Activated naive CD8-positive, alpha-beta T cell treated with anti-CD3 and anti-CD28 coated beads, Interleukin-2, amount 50 U/mL, for 16 hours (primary cell): ENCODE data around the gene DHRS11.
"Not testable (repeated sequence)": the region's sequence is repeated elsewhere in the genome, so short reads cannot be mapped to it uniquely, and the experiment has no call there.

Experiments used
- DNase-seq: peaks from one replicate; pipeline ENCODE4 v3.0.0-alpha.2; 2020; ENCODE audit warnings: low read depth, low spot score

The DHRS11 gene

DNA sequence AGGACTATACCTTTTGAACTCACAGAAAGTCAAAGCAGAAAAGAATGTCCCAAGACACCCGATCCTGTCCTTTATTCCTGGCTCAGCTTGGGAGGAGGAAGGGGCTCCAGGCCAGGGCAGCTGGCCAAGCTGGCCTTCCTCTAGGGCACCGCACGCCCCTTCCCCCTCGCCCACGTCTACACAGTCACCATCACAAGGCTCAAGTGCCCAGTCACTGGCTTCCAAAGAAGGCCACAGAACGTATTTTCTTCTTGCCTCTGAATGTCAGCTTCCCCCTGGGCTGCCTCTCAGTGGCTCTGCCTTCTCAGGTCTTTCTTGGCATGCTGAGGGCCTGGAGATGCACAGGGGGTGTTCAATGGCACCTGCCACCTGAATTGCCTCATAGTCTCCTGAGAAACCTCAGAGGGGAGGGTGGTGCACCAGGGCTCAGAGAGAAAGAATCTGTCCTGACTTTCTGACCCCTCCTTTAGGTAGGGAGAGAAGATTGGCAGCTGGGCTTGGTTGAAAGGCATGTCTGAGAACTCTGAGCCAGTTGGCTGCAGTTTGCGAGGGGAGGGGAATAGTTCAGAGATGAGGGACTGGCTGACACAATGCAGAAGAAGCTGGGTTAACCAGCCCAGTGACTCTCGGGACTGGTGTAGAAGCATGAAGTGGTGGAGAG lies 2.1 kb downstream of the DHRS11 start:
- no peak for DNase-seq

DNA sequence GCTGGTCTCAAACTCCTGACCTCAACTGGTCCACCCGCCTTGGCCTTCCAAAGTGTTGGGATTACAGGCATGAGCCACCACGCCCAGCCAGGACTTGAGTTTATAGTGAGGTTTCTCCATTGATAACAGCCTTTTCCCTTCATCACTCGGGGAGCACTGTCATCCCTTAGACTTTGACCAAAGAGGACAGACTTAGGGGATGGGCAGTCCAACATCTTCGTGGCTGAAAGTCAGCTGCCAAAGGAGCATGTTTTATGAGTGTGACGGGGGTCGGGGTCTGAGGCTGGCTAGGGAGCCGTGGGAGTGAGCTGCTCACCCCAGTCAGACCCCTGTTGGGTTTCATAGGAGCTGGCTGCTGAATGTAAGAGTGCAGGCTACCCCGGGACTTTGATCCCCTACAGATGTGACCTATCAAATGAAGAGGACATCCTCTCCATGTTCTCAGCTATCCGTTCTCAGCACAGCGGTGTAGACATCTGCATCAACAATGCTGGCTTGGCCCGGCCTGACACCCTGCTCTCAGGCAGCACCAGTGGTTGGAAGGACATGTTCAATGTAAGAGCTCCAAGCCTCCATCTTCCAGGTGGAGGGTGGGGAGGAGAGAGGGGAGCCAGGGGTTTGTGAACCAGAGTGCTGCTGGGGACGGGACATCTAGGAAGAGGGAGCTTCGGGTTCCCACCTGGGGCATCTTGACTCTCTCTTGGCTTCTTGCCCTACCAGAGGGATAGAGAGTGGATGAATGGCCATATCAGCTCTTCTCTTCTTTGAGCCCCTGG lies 3.1 kb downstream of the DHRS11 start:
- DNase-seq, result no peak

DNA sequence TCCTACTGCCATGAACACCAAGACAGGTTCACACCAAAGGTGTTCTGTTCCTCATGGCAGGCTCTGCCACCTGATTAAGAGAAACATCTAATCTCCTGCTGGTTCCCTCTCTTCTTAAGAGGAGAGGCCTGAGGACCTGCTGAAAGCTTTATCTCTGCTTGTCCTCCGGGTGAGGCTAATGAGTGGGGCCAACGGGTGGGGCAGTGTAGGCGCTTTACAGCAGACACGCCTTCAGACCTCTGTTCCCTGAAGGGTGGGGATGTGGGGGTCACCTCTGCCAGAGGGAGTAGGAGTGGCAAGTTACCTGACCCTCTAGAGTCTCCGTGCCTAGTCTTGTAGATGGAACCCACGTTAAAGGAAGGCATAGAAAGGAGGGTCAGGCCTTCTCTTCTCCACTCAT lies 5.5 kb downstream of the DHRS11 start:
- no peak for DNase-seq

DNA sequence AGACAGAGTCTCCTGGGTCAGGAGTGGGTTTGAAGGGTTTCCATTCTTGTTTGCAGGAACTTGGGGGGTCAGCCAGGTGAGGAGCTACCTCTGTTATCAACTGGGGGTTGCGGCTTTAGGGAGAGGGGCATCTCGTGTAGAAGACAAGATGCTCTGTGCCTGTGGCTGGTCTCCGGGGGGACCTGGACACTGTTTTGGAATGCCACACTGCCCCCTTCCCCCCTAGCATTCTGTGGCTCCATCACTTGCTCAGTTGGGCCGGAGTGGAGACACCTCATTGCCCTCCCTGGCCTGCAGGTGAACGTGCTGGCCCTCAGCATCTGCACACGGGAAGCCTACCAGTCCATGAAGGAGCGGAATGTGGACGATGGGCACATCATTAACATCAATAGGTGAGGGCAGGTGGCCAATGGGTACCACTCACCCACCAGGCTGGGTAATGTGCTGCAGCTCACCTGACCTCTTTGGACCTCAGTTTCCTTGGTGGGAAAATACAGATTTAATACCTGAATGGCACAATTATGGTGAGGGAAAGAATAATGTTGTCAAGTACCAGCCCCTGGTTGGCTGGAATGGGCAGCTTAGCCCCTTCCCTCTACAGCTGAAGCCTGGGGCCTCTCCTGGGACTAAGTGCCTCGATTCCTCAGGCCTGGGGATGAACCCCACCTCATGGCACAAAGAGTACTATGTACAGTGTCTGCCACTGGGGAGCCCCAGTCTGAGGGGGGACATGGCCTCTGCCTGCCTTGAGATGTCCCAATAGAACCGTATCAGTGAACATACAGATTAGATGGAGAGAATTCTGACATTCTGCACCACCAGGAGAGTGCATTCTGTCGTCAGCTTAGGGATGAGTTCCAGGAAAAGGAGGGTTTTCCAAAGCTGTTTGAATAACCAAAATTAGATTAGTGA lies 6.4 kb downstream of the DHRS11 start:
- no peak for DNase-seq

DNA sequence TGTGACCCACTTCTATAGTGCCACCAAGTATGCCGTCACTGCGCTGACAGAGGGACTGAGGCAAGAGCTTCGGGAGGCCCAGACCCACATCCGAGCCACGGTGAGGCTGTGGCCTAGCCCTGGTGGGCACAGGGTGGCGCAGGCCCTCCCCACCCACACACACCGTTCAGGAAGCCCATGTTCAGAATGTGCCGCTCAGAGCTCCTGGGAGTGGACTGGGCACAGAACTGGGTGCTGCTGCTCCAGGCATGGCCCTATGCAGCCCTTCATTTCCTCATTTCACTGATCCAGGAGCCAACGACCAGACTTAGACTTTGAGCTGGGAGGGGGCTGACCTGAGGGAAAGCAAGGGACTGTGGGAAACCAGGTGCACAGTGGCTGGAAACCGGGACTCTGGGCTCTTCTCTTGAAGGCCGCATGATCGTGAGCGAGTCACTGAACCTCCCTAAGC lies 7.3 kb downstream of the DHRS11 start:
- DNase-seq, result no peak

DNA sequence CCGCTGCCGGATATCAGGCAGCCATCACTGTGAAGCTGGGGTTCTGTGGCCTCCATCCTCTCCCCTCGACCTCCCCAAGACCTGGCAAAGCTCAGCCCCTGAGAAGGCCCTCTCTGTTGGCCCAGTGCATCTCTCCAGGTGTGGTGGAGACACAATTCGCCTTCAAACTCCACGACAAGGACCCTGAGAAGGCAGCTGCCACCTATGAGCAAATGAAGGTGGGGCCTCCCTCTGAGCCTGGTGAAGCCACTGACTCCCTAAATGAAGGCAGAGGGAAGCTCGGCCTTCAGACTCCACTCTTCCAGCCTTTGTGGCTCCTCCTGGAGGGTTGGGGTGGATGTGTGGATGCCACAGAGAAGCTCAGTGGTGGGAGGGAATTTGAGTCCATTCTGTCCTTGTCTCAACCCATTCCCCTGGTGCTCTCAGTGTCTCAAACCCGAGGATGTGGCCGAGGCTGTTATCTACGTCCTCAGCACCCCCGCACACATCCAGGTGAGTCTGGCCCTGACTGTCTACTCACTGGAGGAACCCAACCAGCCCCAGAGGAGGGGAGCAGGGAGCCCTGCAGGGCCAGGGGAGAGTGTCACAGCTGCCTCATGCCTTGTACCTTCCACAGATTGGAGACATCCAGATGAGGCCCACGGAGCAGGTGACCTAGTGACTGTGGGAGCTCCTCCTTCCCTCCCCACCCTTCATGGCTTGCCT lies 8.0 kb downstream of the DHRS11 start:
- no peak for DNase-seq

DNA sequence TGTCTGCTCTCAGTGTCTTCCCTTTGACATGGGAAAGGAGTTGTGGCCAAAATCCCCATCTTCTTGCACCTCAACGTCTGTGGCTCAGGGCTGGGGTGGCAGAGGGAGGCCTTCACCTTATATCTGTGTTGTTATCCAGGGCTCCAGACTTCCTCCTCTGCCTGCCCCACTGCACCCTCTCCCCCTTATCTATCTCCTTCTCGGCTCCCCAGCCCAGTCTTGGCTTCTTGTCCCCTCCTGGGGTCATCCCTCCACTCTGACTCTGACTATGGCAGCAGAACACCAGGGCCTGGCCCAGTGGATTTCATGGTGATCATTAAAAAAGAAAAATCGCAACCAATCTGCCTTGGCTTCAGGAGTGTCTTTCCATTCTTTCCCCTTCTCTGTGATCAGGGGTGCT lies 8.8 kb downstream of the DHRS11 start:
- no peak for DNase-seq

DNA sequence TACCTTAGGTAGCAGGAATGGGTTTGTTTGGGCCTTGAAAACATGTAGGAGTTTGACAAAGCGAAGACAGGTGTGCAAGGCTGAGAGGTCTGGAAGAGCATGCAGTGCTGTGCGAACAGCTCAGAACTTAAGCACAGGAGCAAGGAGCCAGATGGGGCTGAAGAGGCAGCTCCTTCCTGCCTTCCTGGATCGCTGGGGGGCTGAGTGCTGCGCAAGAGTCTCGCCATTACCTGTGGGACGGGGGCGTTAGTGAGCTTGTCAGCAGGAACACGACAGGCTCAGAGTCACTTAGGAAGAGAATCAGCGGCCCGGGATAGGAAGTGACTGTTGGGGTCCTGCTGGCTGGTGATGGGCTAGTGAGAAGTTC lies 9.2 kb downstream of the DHRS11 start:
- no peak for DNase-seq

DNA sequence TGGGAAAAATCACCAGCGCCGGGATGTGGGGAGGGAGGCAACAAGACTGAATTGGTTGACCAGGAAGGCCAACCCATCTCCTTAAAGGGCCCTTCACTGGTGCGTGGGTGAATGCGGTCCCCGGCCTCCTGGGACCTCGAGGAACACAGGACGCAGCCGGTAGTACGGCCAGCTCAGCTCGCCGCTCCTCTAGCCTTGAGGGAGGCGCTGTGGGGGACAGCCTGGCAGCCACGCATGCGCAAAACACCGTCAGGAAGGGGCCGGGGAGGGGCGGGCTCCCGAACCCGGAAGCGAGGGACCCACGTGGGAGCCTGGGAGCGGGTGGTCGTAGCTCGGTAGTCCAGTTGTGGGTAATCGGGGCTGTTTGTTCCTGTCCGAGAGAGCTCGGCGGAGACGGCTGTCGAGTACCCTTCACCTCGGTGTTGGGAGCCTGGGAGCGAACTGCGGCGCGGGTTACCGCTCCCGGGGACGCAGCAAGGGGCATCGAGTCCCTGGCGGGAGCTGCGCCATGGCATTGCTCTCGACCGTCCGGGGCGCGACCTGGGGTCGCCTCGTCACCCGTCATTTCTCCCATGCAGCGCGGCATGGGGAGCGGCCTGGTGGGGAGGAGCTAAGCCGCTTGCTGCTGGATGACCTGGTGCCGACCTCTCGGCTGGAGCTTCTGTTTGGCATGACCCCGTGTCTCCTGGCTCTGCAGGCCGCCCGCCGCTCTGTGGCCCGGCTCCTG lies 9.8 kb downstream of the DHRS11 start, which contains the start of gene MRM1:
MRM1 (plus strand) TSS at position 281 of the 727 bp plus-strand sequence; CDS start at position 509, 228 bp downstream.
- peak; percentile 81 for DNase-seq

DNA sequence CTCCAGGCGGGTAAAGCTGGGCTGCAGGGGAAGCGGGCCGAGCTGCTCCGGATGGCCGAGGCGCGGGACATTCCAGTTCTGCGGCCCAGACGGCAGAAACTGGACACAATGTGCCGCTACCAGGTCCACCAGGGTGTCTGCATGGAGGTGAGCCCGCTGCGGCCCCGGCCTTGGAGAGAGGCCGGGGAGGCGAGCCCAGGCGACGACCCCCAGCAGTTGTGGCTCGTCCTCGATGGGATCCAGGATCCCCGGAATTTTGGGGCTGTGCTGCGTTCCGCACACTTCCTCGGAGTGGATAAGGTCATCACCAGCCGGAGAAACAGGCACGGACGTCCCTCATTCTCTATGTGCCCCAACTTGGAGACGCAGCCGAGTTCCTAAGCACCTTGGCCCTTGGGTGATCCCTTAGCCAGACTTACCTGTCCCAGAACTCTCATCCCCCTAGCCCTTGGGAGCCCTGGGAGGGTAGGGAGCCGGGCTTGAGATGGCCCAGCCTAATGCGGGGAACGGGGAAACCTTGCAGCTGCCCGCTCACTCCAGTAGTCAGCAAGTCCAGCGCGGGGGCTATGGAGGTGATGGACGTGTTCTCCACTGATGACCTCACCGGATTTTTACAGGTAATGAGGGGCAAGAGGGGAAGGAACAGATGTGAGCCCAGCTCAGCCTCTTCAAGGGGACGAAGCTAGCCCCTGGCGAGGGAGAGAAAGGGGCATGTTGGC lies 10.5 kb downstream of the DHRS11 start:
- DNase-seq, result no peak

DNA sequence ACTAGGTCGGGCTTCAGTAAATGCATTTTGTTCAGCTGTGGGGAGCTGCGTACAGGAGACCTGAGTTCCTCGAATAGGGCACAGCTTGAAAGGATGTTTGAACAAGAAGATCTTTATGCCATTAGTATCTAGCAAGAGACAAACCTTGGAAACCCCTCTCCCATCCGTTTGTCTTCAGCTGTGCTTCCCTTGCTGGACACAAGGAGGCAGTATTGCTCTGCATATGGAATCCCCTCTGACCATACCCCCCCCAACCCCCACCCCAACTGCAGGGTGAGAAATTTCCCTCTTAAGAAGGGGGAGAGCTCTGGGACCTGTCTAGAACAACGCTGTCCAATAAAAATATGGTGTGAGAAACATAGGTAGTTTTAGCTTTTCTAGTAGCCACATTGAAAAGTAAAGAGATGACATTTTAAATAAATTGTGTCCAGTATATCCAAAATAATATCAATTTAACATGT lies 11.3 kb downstream of the DHRS11 start:
- DNase-seq, result peak; percentile 58

DNA sequence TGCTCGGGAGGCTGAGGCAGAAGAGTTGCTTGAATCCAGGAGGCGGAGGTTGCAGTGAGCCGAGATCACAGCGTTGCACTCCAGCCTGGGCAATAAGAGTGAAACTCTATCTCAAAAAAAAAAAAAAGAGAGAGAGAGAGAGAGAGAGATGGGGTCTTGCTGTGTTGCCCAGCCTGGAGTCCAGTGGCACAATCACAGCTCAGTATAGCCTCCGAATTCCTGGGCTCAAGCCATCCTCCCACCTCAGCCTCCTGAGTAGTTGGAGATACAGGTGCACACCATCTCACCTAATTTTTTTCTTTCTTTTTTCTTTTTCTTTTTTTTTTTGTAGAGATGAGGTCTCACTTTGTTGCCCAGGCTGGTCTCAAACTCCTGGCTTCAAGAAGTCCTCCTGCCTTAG lies 13.3 kb downstream of the DHRS11 start:
- DNase-seq, result not testable (repeated sequence)

DNA sequence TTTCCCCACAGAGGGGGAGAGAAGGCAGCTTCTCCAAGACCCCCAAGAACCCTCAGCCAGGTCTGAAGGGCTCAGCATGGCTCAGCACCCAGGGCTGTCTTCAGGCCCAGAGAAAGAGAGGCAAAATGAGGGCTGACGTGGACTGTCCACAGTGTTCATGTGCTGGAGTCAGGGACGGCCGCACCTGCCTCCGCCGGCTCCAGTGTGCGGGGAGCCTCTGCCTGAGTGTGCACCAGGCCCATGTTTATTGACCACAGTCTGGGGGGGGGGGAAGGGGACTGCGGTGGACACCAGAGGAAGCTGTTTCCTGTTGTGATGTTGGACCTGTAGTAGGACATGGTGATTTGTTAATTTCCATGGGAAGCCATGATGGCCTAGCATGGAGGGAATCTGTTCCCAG lies 16.6 kb downstream of the DHRS11 start:
- no peak for DNase-seq

DNA sequence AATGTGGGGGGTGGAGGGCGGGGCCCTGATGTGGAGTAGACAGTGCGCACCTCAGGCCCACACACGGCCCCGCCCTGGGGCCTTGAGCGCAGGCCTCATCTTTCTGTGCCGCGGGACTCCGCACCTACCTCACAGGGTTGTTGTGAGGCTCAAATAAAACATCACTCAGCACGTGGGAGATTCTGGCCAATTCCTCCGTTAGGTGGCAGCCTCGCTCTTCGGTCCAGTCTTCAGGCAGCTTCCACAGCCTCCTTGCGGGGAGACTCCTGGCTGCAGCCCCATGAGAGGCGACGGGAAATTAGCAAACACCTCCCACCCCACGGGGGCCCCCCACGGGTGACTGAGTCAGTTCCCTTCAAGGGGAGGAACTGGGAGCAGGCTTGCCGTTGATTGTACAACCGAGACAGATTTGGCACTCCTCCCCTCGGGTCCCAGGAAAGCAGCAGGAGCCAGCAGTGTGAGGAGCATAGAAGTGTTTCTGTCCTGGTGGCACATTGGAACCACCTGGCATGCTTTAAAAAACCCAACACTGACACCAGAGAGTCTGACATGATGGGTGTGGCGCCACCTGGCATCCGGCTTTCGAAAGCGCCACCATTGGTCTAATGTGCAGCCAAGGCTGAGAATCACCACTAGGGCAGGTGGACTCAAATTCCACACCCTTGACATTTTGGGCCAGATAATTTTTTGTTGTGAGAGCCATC lies 17.3 kb downstream of the DHRS11 start:
- no peak for DNase-seq

DNA sequence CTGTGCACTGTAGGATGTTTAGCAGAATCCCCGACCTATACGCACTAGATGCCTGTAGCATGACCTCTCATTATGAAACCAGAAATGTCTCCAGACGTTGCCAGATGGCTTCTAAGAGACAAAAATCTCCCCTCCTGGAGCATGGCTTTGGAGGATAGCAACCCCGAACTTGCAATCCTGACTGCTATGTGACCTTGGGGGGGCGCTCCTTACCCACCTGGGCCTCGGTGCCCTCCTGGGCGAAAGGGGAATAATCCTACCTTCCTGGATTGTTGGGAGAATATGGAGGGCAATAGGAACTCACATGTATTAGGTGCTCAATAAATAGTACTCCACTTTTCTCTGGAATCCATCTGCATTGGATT lies 17.8 kb downstream of the DHRS11 start:
- no peak for DNase-seq

DNA sequence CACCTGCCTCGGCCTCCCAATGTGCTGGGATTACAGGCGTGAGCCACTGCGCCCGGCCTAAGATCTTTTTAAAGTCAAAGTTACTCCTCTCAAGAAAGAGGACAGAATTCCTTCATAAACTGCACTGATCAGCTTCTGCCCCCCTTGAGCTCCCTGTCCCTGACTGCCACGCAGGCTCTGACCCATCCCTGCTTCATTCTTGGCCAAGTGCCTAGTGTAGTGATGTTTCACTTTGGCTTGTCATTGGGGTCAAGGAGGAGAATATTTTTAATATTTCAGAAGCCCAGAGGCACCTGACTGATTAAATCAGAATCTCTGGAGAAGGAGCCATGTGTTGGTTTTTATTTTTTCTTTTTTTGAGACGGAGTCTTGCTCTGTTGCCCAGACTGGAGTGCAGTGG lies 18.8 kb downstream of the DHRS11 start:
- DNase-seq, result no peak

DNA sequence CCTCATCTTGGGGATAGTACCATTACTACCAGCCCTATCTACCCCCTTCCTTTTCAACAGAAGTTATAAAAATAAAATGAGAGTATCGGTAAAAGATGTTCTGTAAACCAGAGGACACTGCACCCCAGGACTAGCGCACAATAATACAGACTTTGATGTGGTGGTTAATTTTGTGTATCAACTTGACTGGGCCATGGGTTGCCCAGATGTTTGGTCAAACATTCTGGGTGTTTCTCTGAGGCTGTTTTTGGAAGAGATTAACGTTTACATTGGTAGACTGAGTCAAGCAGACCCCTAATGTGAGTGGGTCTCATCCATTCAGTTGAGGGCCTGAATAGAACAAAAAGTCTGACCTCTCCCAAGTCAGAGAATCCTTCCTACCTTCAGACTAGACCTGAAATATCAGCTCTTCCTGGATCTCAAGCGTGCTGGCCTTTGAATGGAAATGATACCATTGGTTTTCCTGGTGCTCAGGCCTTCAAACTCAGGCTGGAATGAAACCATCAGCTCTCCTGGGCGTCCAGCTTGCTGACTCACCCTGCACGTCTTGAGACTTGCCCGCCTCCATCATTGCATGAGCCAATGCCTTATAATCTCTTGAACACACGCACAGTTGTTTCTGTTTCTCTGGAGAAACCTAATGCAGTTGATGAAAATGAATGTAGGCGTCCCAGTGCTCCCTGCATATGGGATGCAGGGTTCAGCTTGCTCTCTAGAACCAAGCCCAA lies 19.8 kb downstream of the DHRS11 start:
- no peak for DNase-seq

DNA sequence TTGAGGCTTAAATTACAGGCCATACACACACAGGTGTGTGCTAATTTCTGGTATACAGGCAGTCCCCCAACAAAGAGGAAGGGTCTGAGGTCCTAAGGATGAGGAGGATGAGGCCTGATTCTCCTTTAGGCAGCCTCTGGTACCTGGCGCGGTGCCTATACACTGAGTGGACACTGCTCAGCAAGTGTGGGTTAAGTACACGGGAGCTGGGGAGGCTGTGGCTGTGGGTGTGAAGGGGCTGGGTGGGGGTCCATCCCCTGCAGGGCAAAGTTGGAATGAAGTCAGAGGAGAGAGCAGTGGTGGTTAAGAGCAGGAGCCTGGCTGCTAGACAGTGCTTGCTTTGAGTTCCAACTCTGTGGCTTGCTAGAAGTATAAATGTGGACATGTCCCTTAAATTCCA lies 20.6 kb downstream of the DHRS11 start:
- no peak for DNase-seq

DNA sequence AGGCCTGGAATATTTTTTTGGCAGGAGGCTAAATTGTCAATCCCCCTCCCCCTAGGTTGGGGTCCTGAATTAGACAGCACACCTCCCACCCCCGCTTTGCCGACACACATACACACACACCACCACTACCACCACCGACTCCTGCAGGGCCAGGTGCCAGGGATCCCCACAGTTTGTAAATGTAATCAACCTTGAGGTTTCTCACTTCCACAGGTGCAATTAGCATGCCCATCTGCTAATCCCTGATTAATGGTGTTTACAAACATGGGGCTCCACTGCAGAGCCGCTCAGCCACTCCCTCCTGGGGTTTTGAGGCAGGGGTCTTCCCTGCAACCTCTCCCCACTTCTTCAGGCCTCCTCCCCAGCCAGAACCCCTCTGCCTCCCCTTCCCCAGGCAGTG lies 21.5 kb downstream of the DHRS11 start:
- DNase-seq, result no peak
